HG02798 (cell line): Measurements from ENCODE around the gene B3GAT1.

Experiments used
- ATAC-seq: cut with Tn5 transposase; IDR thresholded peaks from one replicate; pipeline ENCODE4 v1.9.1; 2021; ENCODE audit warnings: mild to moderate bottlenecking; ENCODE audit not compliant: unreplicated experiment, poor library complexity

The B3GAT1 gene

GRCh38 chr11:134342572-134343340 lies 69.3 kb downstream of the B3GAT1 start:
- ATAC-seq: no peak

GRCh38 chr11:134341805-134342571 lies 70.1 kb downstream of the B3GAT1 start:
- no peak for ATAC-seq

GRCh38 chr11:134340354-134340964 lies 71.6 kb downstream of the B3GAT1 start:
- ATAC-seq: no peak

DNA sequence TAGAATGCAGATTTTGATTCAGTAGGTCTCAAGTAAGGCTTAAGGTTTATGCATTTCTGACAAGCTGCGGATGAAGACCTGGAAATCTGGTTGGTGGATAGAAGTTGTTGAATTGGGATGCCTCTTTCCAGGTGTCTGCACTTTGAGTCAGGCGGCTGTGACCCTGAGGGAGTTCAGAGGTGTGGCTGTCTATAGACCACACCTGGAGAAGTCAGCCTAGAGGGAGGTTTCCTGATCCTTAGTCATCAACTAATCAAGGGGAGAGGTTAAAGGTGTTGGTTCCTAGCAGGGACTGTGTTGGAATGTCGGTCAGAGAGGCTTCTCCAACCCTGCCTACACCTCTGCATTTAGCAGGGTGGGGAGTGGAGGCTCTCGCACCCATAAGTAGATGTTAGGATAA lies 72.3 kb downstream of the B3GAT1 start:
- ATAC-seq: no peak

DNA sequence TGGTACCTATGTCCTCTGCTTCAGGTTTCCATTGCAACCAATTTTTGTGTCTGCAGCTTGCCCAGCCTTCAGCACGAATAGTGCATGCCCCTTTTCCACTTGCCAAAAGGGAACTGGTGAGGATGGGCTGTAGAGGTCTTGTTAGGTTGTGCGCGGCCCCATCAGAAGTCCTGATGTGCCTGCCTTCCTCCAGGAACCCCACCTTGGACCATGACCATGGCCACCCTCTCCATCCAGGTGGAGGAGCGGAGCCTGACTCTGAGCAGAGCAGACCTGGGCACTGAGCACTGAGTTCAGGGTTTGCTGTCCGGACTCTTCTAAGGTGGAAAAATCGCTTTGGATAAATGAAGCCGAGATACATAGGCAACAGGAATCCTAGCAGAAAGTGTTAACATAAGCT lies 73.4 kb downstream of the B3GAT1 start:
- ATAC-seq: no peak

DNA sequence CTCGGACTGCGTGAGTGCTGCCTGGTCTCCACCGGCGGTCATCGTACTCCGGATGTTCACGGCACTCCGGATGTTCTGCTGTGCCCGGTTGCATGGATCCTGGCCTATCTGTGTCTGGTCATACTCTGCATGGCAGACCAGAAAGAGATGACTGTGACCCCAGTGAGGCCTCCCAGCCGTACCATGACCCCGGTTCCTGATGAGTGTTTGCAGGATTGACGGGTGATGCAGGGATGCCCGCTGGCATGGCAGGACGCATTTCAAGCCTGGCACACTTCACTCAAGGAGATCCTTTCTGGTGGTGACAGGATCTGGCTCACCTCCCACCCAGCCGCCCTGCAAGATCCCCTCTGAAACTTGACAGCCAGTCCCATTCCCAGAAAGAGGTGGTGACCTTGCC lies 74.0 kb downstream of the B3GAT1 start:
- ATAC-seq: no peak

- ATAC-seq: no peak
Measured at GRCh38 chr11:134337051-134337450, 75.0 kb downstream of the B3GAT1 start.

DNA sequence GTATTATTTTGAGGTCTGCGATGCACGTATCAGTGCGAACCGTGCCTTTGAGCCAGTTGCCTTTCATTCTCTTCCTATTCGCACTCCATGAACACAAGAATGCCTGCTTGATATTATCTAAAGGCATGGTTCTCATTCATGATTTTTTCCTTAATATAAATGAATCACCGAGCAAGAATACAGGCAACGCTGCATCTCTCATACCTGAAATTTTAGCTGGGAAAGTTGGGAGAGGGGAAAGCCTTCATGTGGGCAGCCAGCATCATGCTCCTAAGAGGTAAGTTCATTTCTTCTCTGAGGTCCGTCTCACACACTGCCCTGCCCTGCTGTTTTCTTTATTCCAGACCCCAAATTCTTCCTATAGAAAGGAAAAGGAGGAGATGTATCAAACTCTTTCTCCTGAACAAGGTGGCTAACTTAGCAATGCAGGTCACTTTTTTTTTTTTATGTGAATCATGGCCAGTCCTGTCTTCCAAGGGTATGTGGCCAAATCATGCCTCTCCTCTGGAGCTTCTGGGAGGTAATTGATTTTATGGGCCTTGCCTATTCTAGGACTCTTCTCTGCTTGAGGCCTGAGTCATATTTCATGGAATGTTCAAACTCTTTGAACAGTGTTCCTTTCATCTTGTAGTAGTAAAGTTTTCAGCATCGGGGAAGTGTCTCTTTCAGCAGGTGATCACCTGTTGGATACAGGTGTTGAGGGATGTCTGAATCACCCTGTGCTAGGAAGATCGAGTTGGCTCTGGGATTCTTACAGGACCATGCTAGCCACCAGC lies 77.1 kb downstream of the B3GAT1 start:
- no peak for ATAC-seq

DNA sequence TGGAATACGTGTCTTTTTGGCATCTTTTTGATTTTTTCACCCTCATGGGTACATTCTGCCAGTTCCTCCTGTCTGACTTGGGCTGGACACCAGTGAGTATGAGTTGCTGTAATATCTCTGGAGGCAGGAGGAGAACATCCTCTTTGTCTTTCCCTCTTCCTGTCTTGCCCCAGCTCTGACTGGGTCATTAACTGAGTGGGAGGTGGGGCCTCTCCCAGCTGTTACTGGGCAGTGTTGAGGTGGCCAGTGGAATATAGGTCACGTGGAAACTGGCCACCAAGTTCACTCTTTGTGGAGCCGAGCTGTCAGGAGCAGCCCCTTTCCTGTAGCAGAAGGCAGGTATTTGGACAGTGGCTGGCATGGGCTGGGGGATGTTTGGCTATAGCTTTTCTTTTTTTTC lies 78.1 kb downstream of the B3GAT1 start:
- no peak for ATAC-seq

GRCh38 chr11:134333312-134333711 lies 78.7 kb downstream of the B3GAT1 start:
- no peak for ATAC-seq

- no peak for ATAC-seq
Measured at GRCh38 chr11:134332782-134333181, 79.3 kb downstream of the B3GAT1 start.

GRCh38 chr11:134332189-134332631 lies 79.8 kb downstream of the B3GAT1 start:
- no peak for ATAC-seq

- ATAC-seq: peak; percentile 51
Measured at GRCh38 chr11:134331354-134332188, 80.5 kb downstream of the B3GAT1 start, which contains the start of gene GLB1L2. Gene GLB1L2 (plus strand): TSS chr11:134331988. CDS start chr11:134332062, 74 bp downstream.

DNA sequence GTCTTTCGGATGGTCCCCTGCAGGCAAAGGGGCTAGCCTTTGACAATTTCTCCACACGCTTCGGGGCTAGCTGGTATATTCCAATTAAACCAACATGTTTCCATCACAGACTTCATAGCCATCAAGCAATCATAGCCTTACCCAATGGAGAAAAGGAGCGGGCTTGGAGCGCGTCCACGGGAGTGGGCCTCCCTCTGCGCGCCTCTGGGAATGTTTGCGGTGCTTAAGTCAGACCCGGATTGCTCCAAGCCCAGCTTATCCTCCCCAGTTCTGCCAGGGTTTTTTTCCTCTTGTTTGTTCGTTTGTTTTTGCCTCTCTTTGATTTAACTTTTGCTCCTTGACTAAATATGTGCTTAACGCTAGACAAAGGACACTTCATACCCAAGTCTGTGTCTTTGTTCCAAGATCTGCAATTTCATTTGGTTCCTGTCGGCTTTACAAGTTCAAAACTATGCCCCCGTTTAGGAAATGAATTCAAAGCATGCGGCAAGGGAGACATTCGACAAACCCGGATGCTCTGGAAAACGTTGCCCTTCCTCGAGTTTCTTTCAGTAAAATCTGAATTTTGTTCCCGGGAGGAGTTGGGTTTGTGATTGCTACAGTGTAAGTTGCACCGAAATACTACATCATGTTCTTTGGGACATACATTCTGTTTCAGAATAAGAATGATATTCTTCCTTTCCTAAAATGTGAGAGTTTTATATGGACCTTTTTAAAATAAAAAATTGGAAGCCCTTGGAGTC lies 81.3 kb downstream of the B3GAT1 start:
- no peak for ATAC-seq
